Fibroblast of villous mesenchyme (primary cell): ENCODE results near the gene NAA38. TPM values are rescaled to one million over a fixed set of nuclear protein-coding genes. Genes with fewer than 3 reads are reported as not detected.

Experiments
- DNase-seq: peaks from one replicate; pipeline ENCODE4 v3.0.0-alpha.2; 2010; ENCODE audit warnings: low read depth
- H3K4me3 ChIP-seq: 2 replicates; pipeline ENCODE4 v1.5.1; 2011; ENCODE audit warnings: low read depth, mild to moderate bottlenecking, low read length
- CTCF ChIP-seq: IDR thresholded peaks from 2 replicates; pipeline ENCODE4 v1.5.1; 2012; ENCODE audit warnings: low read depth, mild to moderate bottlenecking, low read length; ENCODE audit not compliant: insufficient read depth
- total RNA-seq: library from RNA; depleted of rRNA; stranded (reverse); fragments of >200 nt; gene quantifications from 2 replicates; pipeline ENCODE4 v1.2.3, GENCODE V29; 2012

NAA38 gene
- total RNA-seq, 1 donor, result 55.3 TPM

GRCh38 chr17:7835814-7836595, 21.4 kb downstream of the NAA38 start:
- H3K4me3 ChIP-seq, result peak overlapping the region; percentile 80
- TF ChIP-seq CTCF, result no peak
- DNase-seq, result no peak

- TF ChIP-seq CTCF, result peak; percentile 84
- H3K4me3 ChIP-seq, result peak overlapping the region; percentile 80
- peak; percentile 99 for DNase-seq
Observed at GRCh38 chr17:7834957-7835813, 22.2 kb downstream of the NAA38 start.

GRCh38 chr17:7834542-7834956, 22.8 kb downstream of the NAA38 start:
- peak; percentile 62 for DNase-seq
- peak overlapping the region; percentile 80 for H3K4me3 ChIP-seq
- no peak for TF ChIP-seq CTCF

GRCh38 chr17:7833795-7834541, 23.4 kb downstream of the NAA38 start, which contains the start of gene KDM6B:
TSS of gene KDM6B (plus strand) at chr17:7834217. CDS start at chr17:7845555, 11,338 bp downstream.
- no peak for TF ChIP-seq CTCF
- peak within 1 kb of the TSS; percentile 80 for H3K4me3 ChIP-seq
- DNase-seq, result peak; percentile 91

- DNase-seq, result no peak
- peak overlapping the region; percentile 80 for H3K4me3 ChIP-seq
- no peak for TF ChIP-seq CTCF
Observed at GRCh38 chr17:7833011-7833794, 24.2 kb downstream of the NAA38 start.

- TF ChIP-seq CTCF, result no peak
- DNase-seq, result no peak
- no peak overlapping the region for H3K4me3 ChIP-seq
Observed at GRCh38 chr17:7832431-7832830, 24.9 kb downstream of the NAA38 start.
